Testis (tissue), 3 donors: Measurements from ENCODE around the gene GIPC2. TPM values are rescaled to one million over a fixed set of nuclear protein-coding genes. Genes with fewer than 3 reads are reported as not detected.

Experiments
- DNase-seq: peaks from one replicate; pipeline ENCODE4 v3.0.0-alpha.2; 2019
- H3K27ac ChIP-seq, 2 donors: fragments of 200-600 bp; sonication (generic); one replicate each; pipeline ENCODE4 v1.5.1; 2019
- H3K27me3 ChIP-seq: fragments of 200-600 bp; sonication (generic); one replicate; pipeline ENCODE4 v1.5.1; 2019
- H3K36me3 ChIP-seq: fragments of 200-600 bp; sonication (generic); one replicate; pipeline ENCODE4 v1.5.1; 2017; ENCODE audit warnings: low read depth; ENCODE audit errors: missing control alignments
- H3K4me1 ChIP-seq: fragments of 200-600 bp; sonication (generic); one replicate; pipeline ENCODE4 v1.5.1; 2019
- H3K4me3 ChIP-seq, 2 donors: fragments of 200-600 bp; sonication (generic); one replicate each; pipeline ENCODE4 v1.5.1; 2017 to 2019
- H3K9me3 ChIP-seq: fragments of 200-600 bp; sonication (generic); one replicate; pipeline ENCODE4 v1.5.1; 2017
- CTCF ChIP-seq, 3 experiments: fragments of 450-650 bp in 2 of 3; fragments of 200-600 bp in 1 of 3; sonication (generic) in 1 of 3; IDR thresholded peaks; one replicate each; pipeline ENCODE4 v1.5.1; 2016 to 2019; ENCODE audit warnings: antibody characterized with exemption in 3 of 3, mild to moderate bottlenecking in 2 of 3, moderate library complexity in 1 of 3
- POLR2A ChIP-seq: fragments of 450-650 bp; IDR thresholded peaks from one replicate; pipeline ENCODE4 v1.6.1; 2017; ENCODE audit warnings: antibody characterized with exemption, mild to moderate bottlenecking, moderate library complexity
- WGBS, 2 donors: methylation state at CpG; one replicate each; pipeline ENCODE4 v1.1.5; 2018; 5-methylcytosine and 5-hydroxymethylcytosine counted together
- intact Hi-C: fragments of 100-400 bp; cut with DNase I; formaldehyde crosslinking; loops from one replicate; pipeline ENCODE4 v1.15.1; 2023; ENCODE audit warnings: low total_unique reads
- polyA plus RNA-seq: library from polyadenylated mRNA; stranded (reverse); fragments of 350-450 nt; fragmentation: Illumina TruSeq; extraction: RNeasy Lipid Tissue Mini Kit (QIAGEN cat#74804); gene quantifications from one replicate; pipeline ENCODE4 v1.2.3, GENCODE V29; 2014; ENCODE audit warnings: low read depth, low replicate concordance; ENCODE audit not compliant: insufficient read depth
- total RNA-seq, 2 donors: library from RNA; depleted of rRNA; stranded (reverse); fragments of >200 nt; gene quantifications; one replicate each; pipeline ENCODE4 v1.2.3, GENCODE V29; 2016

The GIPC2 gene
- total and polyA plus RNA-seq, 3 donors from 2014 or later, result 1.9 to 2.4 (median 2.0) TPM

- no peaks in the 10 kb centered on the region for H3K9me3 ChIP-seq
- DNase-seq, result no peak
- intact Hi-C loops, result no loop called here
- no peak overlapping the region for H3K4me3 ChIP-seq
- H3K4me1 ChIP-seq, result no peaks in the 10 kb centered on the region
- WGBS, 2 donors, result 75 to 84% methylated on average over 1 of the region's 1 CpG
- H3K36me3 ChIP-seq, result no peaks in the 10 kb centered on the region
- TF ChIP-seq CTCF (IDR thresholded peaks at IDR 0.05) (no peak), POLR2A (no peak)
- no peaks in the 10 kb centered on the region for H3K27me3 ChIP-seq
- H3K27ac ChIP-seq, result no peak overlapping the region
Observed at GRCh38 chr1:78094639-78095038, 48.9 kb downstream of the GIPC2 start.

GRCh38 chr1:78095593-78095992 lies 49.8 kb downstream of the GIPC2 start:
- TF ChIP-seq CTCF (IDR thresholded peaks at IDR 0.05) (no peak), POLR2A (no peak)
- Histone ChIP-seq H3K27ac (no peak overlapping the region), H3K4me1 (no peaks in the 10 kb centered on the region), H3K9me3 (no peaks in the 10 kb centered on the region), H3K36me3 (no peaks in the 10 kb centered on the region), H3K4me3 (no peak overlapping the region), H3K27me3 (no peaks in the 10 kb centered on the region)
- intact Hi-C loops, result no loop called here
- 76 to 96% methylated on average over 2 of the region's 2 CpGs for WGBS, 2 donors
- DNase-seq, result no peak

- DNase-seq, result no peak
- no peak overlapping the region for H3K4me3 ChIP-seq
- no peaks in the 10 kb centered on the region for H3K36me3 ChIP-seq
- no peak overlapping the region for H3K27ac ChIP-seq
- no peaks in the 10 kb centered on the region for H3K27me3 ChIP-seq
- H3K4me1 ChIP-seq, result no peaks in the 10 kb centered on the region
- no peaks in the 10 kb centered on the region for H3K9me3 ChIP-seq
- intact Hi-C loops, result no loop called here
- TF ChIP-seq POLR2A (no peak), CTCF (IDR thresholded peaks at IDR 0.05) (no peak)
Observed at GRCh38 chr1:78096017-78096416, 50.3 kb downstream of the GIPC2 start.

GRCh38 chr1:78096976-78097375 lies 51.2 kb downstream of the GIPC2 start:
- intact Hi-C loops, result no loop called here
- no peaks in the 10 kb centered on the region for H3K36me3 ChIP-seq
- H3K4me1 ChIP-seq, result no peaks in the 10 kb centered on the region
- no peaks in the 10 kb centered on the region for H3K27me3 ChIP-seq
- WGBS, 2 donors, result 48 to 61% methylated on average over 1 of the region's 1 CpG
- peak; percentile 31 for DNase-seq
- TF ChIP-seq POLR2A (no peak), CTCF (IDR thresholded peaks at IDR 0.05) (no peak)
- H3K9me3 ChIP-seq, result no peaks in the 10 kb centered on the region
- H3K27ac ChIP-seq, result no peak overlapping the region
- no peak overlapping the region for H3K4me3 ChIP-seq

- Histone ChIP-seq H3K9me3 (no peaks in the 10 kb centered on the region), H3K27me3 (no peaks in the 10 kb centered on the region), H3K4me3 (no peak overlapping the region), H3K4me1 (no peaks in the 10 kb centered on the region), H3K36me3 (no peaks in the 10 kb centered on the region), H3K27ac (no peak overlapping the region)
- TF ChIP-seq POLR2A (no peak), CTCF (IDR thresholded peaks at IDR 0.05) (no peak)
- DNase-seq, result no peak
- 95 to 97% methylated on average over 2 of the region's 2 CpGs for WGBS, 2 donors
- intact Hi-C loops, result no loop called here
Observed at GRCh38 chr1:78101051-78101450, 55.3 kb downstream of the GIPC2 start.
